Measurements from ENCODE around the gene IPPK.

DNA sequence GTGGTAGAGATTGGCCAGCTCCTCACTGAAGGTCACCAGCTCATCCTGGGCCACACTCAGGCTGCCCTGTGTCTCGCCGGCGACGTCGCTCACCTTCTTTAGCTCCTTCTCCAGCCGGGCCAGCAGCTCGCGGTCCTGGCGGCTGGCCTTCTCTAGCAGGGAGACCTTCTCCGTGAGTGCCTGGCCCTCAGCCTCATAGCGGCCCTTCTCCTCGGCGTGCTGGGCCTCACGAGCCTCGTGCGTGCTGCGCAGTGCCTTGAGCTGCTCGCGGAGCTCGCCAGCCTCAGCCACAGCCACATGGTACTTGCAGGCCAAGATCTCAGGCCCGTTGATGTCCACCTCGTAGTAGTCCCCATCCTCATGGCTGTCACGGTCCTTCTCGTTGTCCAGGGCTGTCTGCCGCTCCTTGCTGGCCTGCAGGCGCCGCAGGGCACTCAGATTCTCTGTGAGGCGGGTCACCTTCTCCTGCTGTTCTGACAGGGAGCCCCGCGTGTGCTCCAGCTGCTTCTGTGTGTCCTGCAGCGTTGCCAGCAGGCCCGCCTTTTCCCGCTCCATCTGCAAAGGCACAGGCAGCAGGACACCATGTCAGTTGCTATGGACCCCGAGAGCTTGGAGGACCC lies 49.2 kb upstream of the IPPK start:
- TF ChIP-seq, protein P1, sequence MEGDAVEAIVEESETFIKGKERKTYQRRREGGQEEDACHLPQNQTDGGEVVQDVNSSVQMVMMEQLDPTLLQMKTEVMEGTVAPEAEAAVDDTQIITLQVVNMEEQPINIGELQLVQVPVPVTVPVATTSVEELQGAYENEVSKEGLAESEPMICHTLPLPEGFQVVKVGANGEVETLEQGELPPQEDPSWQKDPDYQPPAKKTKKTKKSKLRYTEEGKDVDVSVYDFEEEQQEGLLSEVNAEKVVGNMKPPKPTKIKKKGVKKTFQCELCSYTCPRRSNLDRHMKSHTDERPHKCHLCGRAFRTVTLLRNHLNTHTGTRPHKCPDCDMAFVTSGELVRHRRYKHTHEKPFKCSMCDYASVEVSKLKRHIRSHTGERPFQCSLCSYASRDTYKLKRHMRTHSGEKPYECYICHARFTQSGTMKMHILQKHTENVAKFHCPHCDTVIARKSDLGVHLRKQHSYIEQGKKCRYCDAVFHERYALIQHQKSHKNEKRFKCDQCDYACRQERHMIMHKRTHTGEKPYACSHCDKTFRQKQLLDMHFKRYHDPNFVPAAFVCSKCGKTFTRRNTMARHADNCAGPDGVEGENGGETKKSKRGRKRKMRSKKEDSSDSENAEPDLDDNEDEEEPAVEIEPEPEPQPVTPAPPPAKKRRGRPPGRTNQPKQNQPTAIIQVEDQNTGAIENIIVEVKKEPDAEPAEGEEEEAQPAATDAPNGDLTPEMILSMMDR (IDR thresholded peaks at IDR 0.05; ENCODE audit: low read depth, low read length, poor library complexity, severe bottlenecking): no peak
- TF ChIP-seq EZH2phosphoT487 (IDR thresholded peaks at IDR 0.05; ENCODE audit: borderline replicate concordance, low read length): no peak

Measured in DOHH2 (cell line).